Measurements from ENCODE around the gene RALY.

DNA sequence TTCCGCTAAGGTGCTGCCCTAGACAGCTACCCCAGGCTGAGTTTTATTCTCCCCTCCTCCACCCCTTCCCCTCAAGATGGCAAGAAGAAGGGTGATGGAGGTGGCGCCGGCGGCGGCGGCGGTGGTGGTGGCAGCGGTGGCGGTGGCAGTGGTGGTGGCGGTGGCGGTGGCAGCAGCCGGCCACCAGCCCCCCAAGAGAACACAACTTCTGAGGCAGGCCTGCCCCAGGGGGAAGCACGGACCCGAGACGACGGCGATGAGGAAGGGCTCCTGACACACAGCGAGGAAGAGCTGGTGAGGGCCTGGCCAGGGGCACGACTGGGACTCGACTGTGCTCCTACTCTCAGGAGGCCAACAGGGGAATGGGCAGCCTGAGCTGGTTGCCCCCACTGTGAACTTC, 83.2 kb downstream of the RALY start:
- no peak for TF ChIP-seq YY1 (IDR thresholded peaks at IDR 0.05; ENCODE audit: insufficient read depth, insufficient read length)
- no peak for TF ChIP-seq SUZ12 (IDR thresholded peaks at IDR 0.05; ENCODE audit: extremely low read depth, insufficient read depth, insufficient read length)
